K562 (cell line): ENCODE results near the gene CFAP20DC. TPM values are rescaled to one million over a fixed set of nuclear protein-coding genes. Genes with fewer than 3 reads are reported as not detected.

Source experiments
- ATAC-seq: fragments of 200-7000 bp; cut with Tn5 transposase; 3 replicates; pipeline ENCODE4 v1.9.1; 2020; ENCODE audit warnings: moderate library complexity
- BruUV-seq: library from RNA; stranded (reverse); fragments of 400-500 nt; replicated peaks from 2 replicates; lab custom pipeline; 2021; lab: Mats Ljungman, UMichigan
- CTCF ChIA-PET: fragments of 300-600 bp; formaldehyde crosslinking; extraction: SDS; loops from one replicate; lab custom pipeline; 2021; ENCODE audit warnings: low intra/inter-chr PET ratio; lab: Yijun Ruan, JAX
- POLR2A ChIA-PET: fragments of 300-600, 350-650 bp; sonication (Branson Sonifier 250); formaldehyde crosslinking; extraction: SDS; loops from one replicate; lab custom pipeline; 2021; ENCODE audit warnings: antibody characterized with exemption, inconsistent platforms; lab: Yijun Ruan, JAX
- DNase-seq, 4 experiments: peaks; one replicate each; pipeline versions ENCODE4 v3.0.0 to v3.0.0-alpha.2; 2011 to 2018; ENCODE audit warnings: low spot score in 3 of 4, mixed read lengths in 3 of 4; ENCODE audit errors: extremely low read depth in 1 of 4
- FAIRE-seq: peaks from 2 replicates; lab custom pipeline; 2011; peaks lifted over from hg19 to GRCh38; lab: Jason Lieb, UNC
- H2AFZ ChIP-seq: 2 replicates; pipeline ENCODE4 v1.6.0; 2011; ENCODE audit warnings: low read depth, low read length, control low read depth, inconsistent platforms
- H3K27ac ChIP-seq: fragments of 200-600 bp; 3 replicates; pipeline ENCODE4 v1.8.0; 2011; ENCODE audit warnings: low read depth, mild to moderate bottlenecking, control low read depth, inconsistent platforms, low read length, moderate library complexity, mixed read lengths; ENCODE audit errors: extremely low read depth
- H3K27me3 ChIP-seq, 2 experiments: fragments of 300-600 bp in 1 of 2; 2 replicates in 1 of 2; 3 replicates in 1 of 2; pipeline versions ENCODE4 v1.6.0 to v1.8.0; 2011; ENCODE audit warnings: inconsistent platforms in 2 of 2, low read length in 2 of 2, mild to moderate bottlenecking in 1 of 2, mixed read lengths in 1 of 2, moderate library complexity in 1 of 2; ENCODE audit not compliant: control insufficient read depth in 2 of 2, insufficient read depth in 2 of 2
- H3K36me3 ChIP-seq: fragments of 300-600 bp; 3 replicates; pipeline ENCODE4 v1.8.0; 2011; ENCODE audit warnings: mild to moderate bottlenecking, low read length, inconsistent platforms; ENCODE audit not compliant: control insufficient read depth, insufficient read depth
- H3K4me1 ChIP-seq, 2 experiments: fragments of 200-600 bp in 1 of 2; replicated peaks in 1 of 2; 2 replicates in 1 of 2; 3 replicates in 1 of 2; pipeline versions ENCODE4 v1.5.1 to v1.8.0; 2011; ENCODE audit warnings: inconsistent platforms in 2 of 2, low read length in 2 of 2, mild to moderate bottlenecking in 1 of 2, mixed read lengths in 1 of 2, moderate library complexity in 1 of 2; ENCODE audit not compliant: control insufficient read depth in 2 of 2, insufficient read depth in 2 of 2
- H3K4me2 ChIP-seq: 2 replicates; pipeline ENCODE4 v1.6.1; 2011; ENCODE audit warnings: low read length, control low read depth, inconsistent platforms, mixed read lengths; ENCODE audit not compliant: insufficient read depth
- H3K4me3 ChIP-seq: fragments of 200-600 bp; sonication (generic), shearing (Covaris generic); 2 replicates; pipeline ENCODE4 v1.5.1; 2016; ENCODE audit warnings: control low read depth, inconsistent platforms
- H3K79me2 ChIP-seq: fragments of 200-600 bp; 3 replicates; pipeline ENCODE4 v1.8.0; 2011; ENCODE audit warnings: low read length, inconsistent platforms; ENCODE audit not compliant: control insufficient read depth, insufficient read depth
- H3K9ac ChIP-seq, 2 experiments: 2 replicates each; pipeline versions ENCODE4 v1.6.0 to v1.6.1; 2011; ENCODE audit warnings: low read depth in 2 of 2, low read length in 2 of 2, control low read depth in 1 of 2, inconsistent platforms in 1 of 2, mild to moderate bottlenecking in 1 of 2, mixed read lengths in 1 of 2; ENCODE audit not compliant: insufficient read depth in 1 of 2
- H3K9me1 ChIP-seq: one replicate; pipeline ENCODE4 v1.6.0; 2011; ENCODE audit warnings: inconsistent platforms, mild to moderate bottlenecking, low read length, moderate library complexity; ENCODE audit not compliant: control insufficient read depth, insufficient read depth
- H3K9me3 ChIP-seq: replicated peaks from 2 replicates; pipeline ENCODE4 v1.5.1; 2011; ENCODE audit warnings: low read depth, low read length, inconsistent platforms; ENCODE audit not compliant: control insufficient read depth, insufficient read depth
- H4K20me1 ChIP-seq: replicated peaks from 2 replicates; pipeline ENCODE4 v1.6.1; 2011; ENCODE audit warnings: low read length, inconsistent platforms, mixed read lengths; ENCODE audit not compliant: control insufficient read depth, insufficient read depth
- CBFA2T3 ChIP-seq: fragments of 450-650 bp; IDR thresholded peaks from 2 replicates; pipeline ENCODE4 v1.6.1; 2017
- CREB3 ChIP-seq: fragments of 450-650 bp; conservative IDR thresholded peaks from 2 replicates; pipeline ENCODE4 v1.6.1; 2016; ENCODE audit warnings: missing genetic modification characterization, low read depth, mild to moderate bottlenecking, missing compliant biosample characterization, moderate library complexity
- FOXM1 ChIP-seq, 2 experiments: fragments of 450-650 bp in 1 of 2; sonication (generic) in 1 of 2; formaldehyde crosslinking in 1 of 2; IDR thresholded peaks; 2 replicates each; pipeline versions ENCODE4 v1.6.1 to v1.9.0; 2017 to 2022; ENCODE audit warnings: low read depth in 2 of 2, mild to moderate bottlenecking in 2 of 2, missing genetic modification reagents in 1 of 2, moderate library complexity in 1 of 2
- HDAC1 ChIP-seq, 2 experiments: fragments of 450-650 bp; IDR thresholded peaks; 2 replicates each; pipeline ENCODE4 v1.6.1; 2016 to 2017; ENCODE audit warnings: inconsistent platforms in 1 of 2, mild to moderate bottlenecking in 1 of 2, moderate library complexity in 1 of 2
- MBD1 ChIP-seq: fragments of 250-450 bp; sonication (Bioruptor Pico); IDR thresholded peaks from 2 replicates; pipeline ENCODE4 v1.8.0; 2022; ENCODE audit warnings: inconsistent platforms
- MTA1 ChIP-seq: fragments of 450-650 bp; IDR thresholded peaks from 2 replicates; pipeline ENCODE4 v1.6.1; 2017; ENCODE audit warnings: borderline replicate concordance
- NCOA4 ChIP-seq: fragments of 450-650 bp; IDR thresholded peaks from 2 replicates; pipeline ENCODE4 v1.6.1; 2018; ENCODE audit warnings: mild to moderate bottlenecking; ENCODE audit not compliant: partially characterized antibody
- NFE2L1 ChIP-seq: fragments of 450-650 bp; IDR thresholded peaks from 2 replicates; pipeline ENCODE4 v1.6.1; 2016; ENCODE audit warnings: missing genetic modification characterization, low read depth, mild to moderate bottlenecking, missing compliant biosample characterization, moderate library complexity, borderline replicate concordance
- NONO ChIP-seq, 2 experiments: fragments of 200-400 bp in 1 of 2; fragments of 450-650 bp in 1 of 2; formaldehyde crosslinking in 1 of 2; IDR thresholded peaks; 2 replicates each; pipeline ENCODE4 v1.6.1; 2017; ENCODE audit warnings: low read depth in 2 of 2, mild to moderate bottlenecking in 2 of 2, moderate library complexity in 2 of 2, low read length in 1 of 2
- PHB2 ChIP-seq: fragments of 450-650 bp; IDR thresholded peaks from 2 replicates; pipeline ENCODE4 v1.6.1; 2017; ENCODE audit warnings: low read depth
- PREB ChIP-seq: sonication (generic); formaldehyde crosslinking; IDR thresholded peaks from 2 replicates; pipeline ENCODE4 v1.8.1; 2023; ENCODE audit warnings: mild to moderate bottlenecking, missing genetic modification reagents
- RFX7 ChIP-seq: fragments of 250-450 bp; sonication (Bioruptor Pico); IDR thresholded peaks from 2 replicates; pipeline ENCODE4 v1.5.1; 2021; ENCODE audit warnings: mild to moderate bottlenecking
- RNF2 ChIP-seq: sonication (generic); IDR thresholded peaks from 2 replicates; pipeline ENCODE4 v1.6.1; 2016
- SMARCC2 ChIP-seq: fragments of 450-650 bp; IDR thresholded peaks from 2 replicates; pipeline ENCODE4 v1.6.1; 2017; ENCODE audit warnings: antibody characterized with exemption, moderate library complexity, mild to moderate bottlenecking, low read depth
- SNIP1 ChIP-seq: fragments of 450-650 bp; IDR thresholded peaks from 2 replicates; pipeline ENCODE4 v1.7.1; 2017; ENCODE audit warnings: low read depth, mild to moderate bottlenecking
- SRSF7 ChIP-seq: fragments of 200-400 bp; formaldehyde crosslinking; optimal IDR thresholded peaks from 2 replicates; pipeline ENCODE3; 2017; ENCODE audit warnings: mild to moderate bottlenecking, low read depth, low read length
- TAL1 ChIP-seq: fragments of 450-650 bp; IDR thresholded peaks from 2 replicates; pipeline ENCODE4 v1.6.1; 2016; ENCODE audit warnings: mild to moderate bottlenecking
- TRIM28 ChIP-seq: fragments of 450-650 bp; IDR thresholded peaks from 2 replicates; pipeline ENCODE4 v1.6.1; 2017
- ZC3H8 ChIP-seq: fragments of 450-650 bp; IDR thresholded peaks from 2 replicates; pipeline ENCODE4 v1.6.1; 2017
- WGBS: fragments of 100-300 bp; shearing (Covaris generic); methylation state at CpG from one replicate; pipeline ENCODE4 v1.1.6; 2016; ENCODE audit warnings: low coverage, mixed read lengths; ENCODE audit not compliant: insufficient coverage; ENCODE audit errors: missing lambda C conversion rate; 5-methylcytosine and 5-hydroxymethylcytosine counted together
- in situ Hi-C: fragments of 300-500 bp; cut with MboI; formaldehyde crosslinking; loops from 4 replicates; pipeline ENCODE4 v1.15.0; 2018; ENCODE audit warnings: inconsistent platforms, mixed read lengths
- intact Hi-C: fragments of 100-400 bp; cut with micrococcal nuclease; formaldehyde crosslinking; loops from 2 replicates; pipeline ENCODE4 v1.14.2; 2022
- polyA plus RNA-seq, 8 experiments: library from polyadenylated mRNA; depleted of rRNA in 4 of 8; stranded (reverse) in 5 of 8; unstranded in 3 of 8; fragments of >200 nt; fragmentation: Nextera tagmentation in 2 of 8; fragmentation: Illumina TruSeq in 1 of 8; extraction: Ambion mirVana in 2 of 8; extraction: Trizol in 1 of 8; gene quantifications; 2 replicates each; pipeline versions ENCODE4 v1.2.1 to v1.2.3, GENCODE V29; 2011 to 2014; ENCODE audit warnings: inconsistent platforms in 1 of 8, missing spikeins in 1 of 8
- total RNA-seq, 7 experiments: library from RNA; depleted of rRNA in 6 of 7; stranded (reverse); fragments of >200 nt in 6 of 7; fragmentation: Illumina TruSeq in 2 of 7; extraction: Trizol in 2 of 7; gene quantifications; 2 replicates each; pipeline versions ENCODE4 v1.2.1 to v1.2.3, GENCODE V29; 2011 to 2021; ENCODE audit warnings: low replicate concordance in 1 of 7

The CFAP20DC gene
- total and polyA plus RNA-seq, 9 of the 15 experiments (the other 6 are each of a cell fraction or from before 2014, with no cell fraction given), result 1.6 to 5.9 (median 4.6) TPM

DNA sequence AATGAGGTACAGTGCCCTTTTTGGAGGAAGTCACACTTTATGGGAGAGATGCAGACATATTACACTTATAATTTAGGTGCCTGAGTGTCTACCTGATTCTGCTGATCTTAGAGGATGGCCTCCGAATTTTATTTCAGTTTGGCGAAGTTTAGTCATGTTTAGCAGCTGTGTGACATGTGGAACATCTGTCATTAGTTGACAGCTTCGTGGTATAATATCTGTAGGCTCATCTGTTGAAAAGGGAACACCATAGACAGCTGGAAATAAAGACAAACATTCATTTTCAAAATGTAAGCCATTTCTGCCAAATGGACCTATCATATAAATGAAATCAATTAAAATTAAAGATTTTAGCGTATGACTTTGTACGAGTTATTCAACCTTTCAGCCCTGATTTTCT is 165.4 kb downstream of the CFAP20DC start (continued):
- TF ChIP-seq CREB3 (tag) (no peak), SRSF7 (no peak), CBFA2T3 (peak; percentile 70), RFX7 (CRISPR knock-in tag) (no peak), MBD1 (CRISPR knock-in tag) (no peak), FOXM1 (IDR thresholded peaks at IDR 0.05; ENCODE audit: low read depth) (no peak), FOXM1 (CRISPR knock-in tag; IDR thresholded peaks at IDR 0.05; ENCODE audit: low read depth) (no peak), MTA1 (no peak), NONO (IDR thresholded peaks at IDR 0.05; ENCODE audit: low read depth in 2 of 2, low read length in 1 of 2) (no peak), TAL1 (peak; percentile 50)

DNA sequence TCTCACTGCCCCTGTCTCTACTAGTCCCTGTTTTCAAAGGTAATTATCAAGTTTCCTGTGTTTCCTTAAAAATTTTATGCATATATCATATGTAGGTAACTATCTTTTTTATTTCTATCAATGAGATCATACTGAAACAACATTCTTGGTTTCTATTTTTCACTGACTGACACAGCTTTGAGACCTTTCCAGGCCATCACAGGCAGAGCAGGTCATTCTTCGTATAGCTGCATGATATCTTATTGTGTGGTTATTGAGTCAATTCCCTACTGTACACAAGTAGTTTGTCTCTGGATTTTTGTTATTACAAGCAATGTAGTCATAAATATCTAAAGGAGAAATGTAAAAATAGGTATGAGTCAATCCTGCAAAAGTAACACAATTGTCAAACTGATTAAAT is 169.6 kb downstream of the CFAP20DC start:
- H3K4me3 ChIP-seq, result no peak overlapping the region
- no peak for DNase-seq
- H3K4me1 ChIP-seq, result no peaks in the 10 kb centered on the region
- ChIA-PET CTCF (no interaction called here), POLR2A (no interaction called here)
- H2AFZ ChIP-seq, result no peak overlapping the region
- H3K36me3 ChIP-seq, result no peaks in the 10 kb centered on the region
- BruUV-seq, result no TSS peak
- no peaks in the 10 kb centered on the region for H3K9me1 ChIP-seq
- H3K27me3 ChIP-seq, result no peaks in the 10 kb centered on the region
- FAIRE-seq, result no peak
- no peak for TF ChIP-seq RNF2
- no peak for TF ChIP-seq NFE2L1 (tag)
- TF ChIP-seq PHB2, result no peak
- TF ChIP-seq NCOA4, result no peak
- TF ChIP-seq TRIM28, result no peak
- TF ChIP-seq PREB (CRISPR knock-in tag), result no peak
- no peak for TF ChIP-seq ZC3H8
- TF ChIP-seq SMARCC2, result no peak
- no peak for TF ChIP-seq SNIP1
- no peak for TF ChIP-seq HDAC1 (IDR thresholded peaks at IDR 0.05)
- no peaks in the 10 kb centered on the region for H3K79me2 ChIP-seq
- no peak overlapping the region for H3K4me2 ChIP-seq
- intact Hi-C loops (no loop called here), in situ Hi-C loops (no loop called here)
- no peak overlapping the region for H3K9ac ChIP-seq
- H3K27ac ChIP-seq, result no peak overlapping the region
- 22% methylated on average over 1 of the region's 1 CpG for WGBS
- no peaks in the 10 kb centered on the region for H4K20me1 ChIP-seq
- no peak for ATAC-seq
- H3K9me3 ChIP-seq, result no peaks in the 10 kb centered on the region
